ENCODE results near the gene FAM180B. TPM values are rescaled to one million over a fixed set of nuclear protein-coding genes. Genes with fewer than 3 reads are reported as not detected.

Gene FAM180B
- total RNA-seq, 1 experiment from 2014 or later: 0.28 TPM

- TF ChIP-seq ZNF121 (CRISPR knock-in tag; IDR thresholded peaks at IDR 0.05) (no peak), GABPB1 (CRISPR knock-in tag; IDR thresholded peaks at IDR 0.05) (no peak), ZNF416 (CRISPR knock-in tag; IDR thresholded peaks at IDR 0.05) (no peak), GRHL2 (CRISPR knock-in tag; IDR thresholded peaks at IDR 0.05; ENCODE audit: insufficient replicate concordance, severe bottlenecking) (no peak), IRF2 (CRISPR knock-in tag; IDR thresholded peaks at IDR 0.05; ENCODE audit: borderline replicate concordance, low read depth) (no peak), FOXP4 (CRISPR knock-in tag; IDR thresholded peaks at IDR 0.05) (no peak), CBFB (CRISPR knock-in tag; IDR thresholded peaks at IDR 0.05; ENCODE audit: low read depth) (no peak), ZNF671 (CRISPR knock-in tag; IDR thresholded peaks at IDR 0.05) (no peak), USF1 (CRISPR knock-in tag; IDR thresholded peaks at IDR 0.05) (no peak), ZNF425 (CRISPR knock-in tag; conservative IDR thresholded peaks at IDR 0.05) (no peak), HMGA2 (CRISPR knock-in tag; IDR thresholded peaks at IDR 0.05) (no peak; the same call in none of the 2 replicates)
- TF ChIP-seq, protein P1, sequence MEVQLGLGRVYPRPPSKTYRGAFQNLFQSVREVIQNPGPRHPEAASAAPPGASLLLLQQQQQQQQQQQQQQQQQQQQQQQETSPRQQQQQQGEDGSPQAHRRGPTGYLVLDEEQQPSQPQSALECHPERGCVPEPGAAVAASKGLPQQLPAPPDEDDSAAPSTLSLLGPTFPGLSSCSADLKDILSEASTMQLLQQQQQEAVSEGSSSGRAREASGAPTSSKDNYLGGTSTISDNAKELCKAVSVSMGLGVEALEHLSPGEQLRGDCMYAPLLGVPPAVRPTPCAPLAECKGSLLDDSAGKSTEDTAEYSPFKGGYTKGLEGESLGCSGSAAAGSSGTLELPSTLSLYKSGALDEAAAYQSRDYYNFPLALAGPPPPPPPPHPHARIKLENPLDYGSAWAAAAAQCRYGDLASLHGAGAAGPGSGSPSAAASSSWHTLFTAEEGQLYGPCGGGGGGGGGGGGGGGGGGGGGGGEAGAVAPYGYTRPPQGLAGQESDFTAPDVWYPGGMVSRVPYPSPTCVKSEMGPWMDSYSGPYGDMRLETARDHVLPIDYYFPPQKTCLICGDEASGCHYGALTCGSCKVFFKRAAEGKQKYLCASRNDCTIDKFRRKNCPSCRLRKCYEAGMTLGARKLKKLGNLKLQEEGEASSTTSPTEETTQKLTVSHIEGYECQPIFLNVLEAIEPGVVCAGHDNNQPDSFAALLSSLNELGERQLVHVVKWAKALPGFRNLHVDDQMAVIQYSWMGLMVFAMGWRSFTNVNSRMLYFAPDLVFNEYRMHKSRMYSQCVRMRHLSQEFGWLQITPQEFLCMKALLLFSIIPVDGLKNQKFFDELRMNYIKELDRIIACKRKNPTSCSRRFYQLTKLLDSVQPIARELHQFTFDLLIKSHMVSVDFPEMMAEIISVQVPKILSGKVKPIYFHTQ (CRISPR knock-in tag; IDR thresholded peaks at IDR 0.05): no peak
- TF ChIP-seq, protein P2, sequence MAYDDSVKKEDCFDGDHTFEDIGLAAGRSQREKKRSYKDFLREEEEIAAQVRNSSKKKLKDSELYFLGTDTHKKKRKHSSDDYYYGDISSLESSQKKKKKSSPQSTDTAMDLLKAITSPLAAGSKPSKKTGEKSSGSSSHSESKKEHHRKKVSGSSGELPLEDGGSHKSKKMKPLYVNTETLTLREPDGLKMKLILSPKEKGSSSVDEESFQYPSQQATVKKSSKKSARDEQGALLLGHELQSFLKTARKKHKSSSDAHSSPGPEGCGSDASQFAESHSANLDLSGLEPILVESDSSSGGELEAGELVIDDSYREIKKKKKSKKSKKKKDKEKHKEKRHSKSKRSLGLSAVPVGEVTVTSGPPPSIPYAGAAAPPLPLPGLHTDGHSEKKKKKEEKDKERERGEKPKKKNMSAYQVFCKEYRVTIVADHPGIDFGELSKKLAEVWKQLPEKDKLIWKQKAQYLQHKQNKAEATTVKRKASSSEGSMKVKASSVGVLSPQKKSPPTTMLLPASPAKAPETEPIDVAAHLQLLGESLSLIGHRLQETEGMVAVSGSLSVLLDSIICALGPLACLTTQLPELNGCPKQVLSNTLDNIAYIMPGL (CRISPR knock-in tag; IDR thresholded peaks at IDR 0.05): no peak
- TF ChIP-seq, protein P3, sequence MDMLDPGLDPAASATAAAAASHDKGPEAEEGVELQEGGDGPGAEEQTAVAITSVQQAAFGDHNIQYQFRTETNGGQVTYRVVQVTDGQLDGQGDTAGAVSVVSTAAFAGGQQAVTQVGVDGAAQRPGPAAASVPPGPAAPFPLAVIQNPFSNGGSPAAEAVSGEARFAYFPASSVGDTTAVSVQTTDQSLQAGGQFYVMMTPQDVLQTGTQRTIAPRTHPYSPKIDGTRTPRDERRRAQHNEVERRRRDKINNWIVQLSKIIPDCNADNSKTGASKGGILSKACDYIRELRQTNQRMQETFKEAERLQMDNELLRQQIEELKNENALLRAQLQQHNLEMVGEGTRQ (CRISPR knock-in tag; IDR thresholded peaks at IDR 0.05): no peak
- TF ChIP-seq, protein P4, sequence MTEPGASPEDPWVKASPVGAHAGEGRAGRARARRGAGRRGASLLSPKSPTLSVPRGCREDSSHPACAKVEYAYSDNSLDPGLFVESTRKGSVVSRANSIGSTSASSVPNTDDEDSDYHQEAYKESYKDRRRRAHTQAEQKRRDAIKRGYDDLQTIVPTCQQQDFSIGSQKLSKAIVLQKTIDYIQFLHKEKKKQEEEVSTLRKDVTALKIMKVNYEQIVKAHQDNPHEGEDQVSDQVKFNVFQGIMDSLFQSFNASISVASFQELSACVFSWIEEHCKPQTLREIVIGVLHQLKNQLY (CRISPR knock-in tag; IDR thresholded peaks at IDR 0.05): no peak
These were observed 27.8 kb upstream of the FAM180B start (continued) for GRCh38 chr11:47558695-47559094.

GRCh38 chr11:47560426-47560825, 26.1 kb upstream of the FAM180B start:
- no peak for DNase-seq (ENCODE audit: low spot score)
- no peaks in the 10 kb centered on the region for H3K9me3 Mint-ChIP-seq
- ChIA-PET POLR2A (no interaction called here), CTCF (no interaction called here)
- no peaks in the 10 kb centered on the region for H3K36me3 Mint-ChIP-seq
- no peak overlapping the region for H3K27ac Mint-ChIP-seq
- H3K27me3 Mint-ChIP-seq (ENCODE audit: low read depth): no peaks in the 10 kb centered on the region
- H3K4me3 Mint-ChIP-seq: no peak overlapping the region
- ATAC-seq: no peak
- H3K4me1 Mint-ChIP-seq: peaks cover 4% of the 10 kb centered on the region
- TF ChIP-seq GABPB1 (CRISPR knock-in tag; IDR thresholded peaks at IDR 0.05) (no peak), IRF2 (CRISPR knock-in tag; IDR thresholded peaks at IDR 0.05; ENCODE audit: borderline replicate concordance, low read depth) (no peak), ATF1 (CRISPR knock-in tag; IDR thresholded peaks at IDR 0.05) (no peak), ZNF138 (CRISPR knock-in tag; conservative IDR thresholded peaks at IDR 0.05) (no peak), NR1H2 (CRISPR knock-in tag; IDR thresholded peaks at IDR 0.05) (no peak), NFATC4 (CRISPR knock-in tag; IDR thresholded peaks at IDR 0.05) (no peak), ZNF671 (CRISPR knock-in tag; IDR thresholded peaks at IDR 0.05) (no peak), MXD4 (CRISPR knock-in tag; IDR thresholded peaks at IDR 0.05; ENCODE audit: borderline replicate concordance) (no peak)
- TF ChIP-seq, protein P5, sequence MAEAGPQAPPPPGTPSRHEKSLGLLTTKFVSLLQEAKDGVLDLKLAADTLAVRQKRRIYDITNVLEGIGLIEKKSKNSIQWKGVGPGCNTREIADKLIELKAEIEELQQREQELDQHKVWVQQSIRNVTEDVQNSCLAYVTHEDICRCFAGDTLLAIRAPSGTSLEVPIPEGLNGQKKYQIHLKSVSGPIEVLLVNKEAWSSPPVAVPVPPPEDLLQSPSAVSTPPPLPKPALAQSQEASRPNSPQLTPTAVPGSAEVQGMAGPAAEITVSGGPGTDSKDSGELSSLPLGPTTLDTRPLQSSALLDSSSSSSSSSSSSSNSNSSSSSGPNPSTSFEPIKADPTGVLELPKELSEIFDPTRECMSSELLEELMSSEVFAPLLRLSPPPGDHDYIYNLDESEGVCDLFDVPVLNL (CRISPR knock-in tag; IDR thresholded peaks at IDR 0.05; ENCODE audit: borderline replicate concordance, low read depth): no peak
- TF ChIP-seq, protein P6, sequence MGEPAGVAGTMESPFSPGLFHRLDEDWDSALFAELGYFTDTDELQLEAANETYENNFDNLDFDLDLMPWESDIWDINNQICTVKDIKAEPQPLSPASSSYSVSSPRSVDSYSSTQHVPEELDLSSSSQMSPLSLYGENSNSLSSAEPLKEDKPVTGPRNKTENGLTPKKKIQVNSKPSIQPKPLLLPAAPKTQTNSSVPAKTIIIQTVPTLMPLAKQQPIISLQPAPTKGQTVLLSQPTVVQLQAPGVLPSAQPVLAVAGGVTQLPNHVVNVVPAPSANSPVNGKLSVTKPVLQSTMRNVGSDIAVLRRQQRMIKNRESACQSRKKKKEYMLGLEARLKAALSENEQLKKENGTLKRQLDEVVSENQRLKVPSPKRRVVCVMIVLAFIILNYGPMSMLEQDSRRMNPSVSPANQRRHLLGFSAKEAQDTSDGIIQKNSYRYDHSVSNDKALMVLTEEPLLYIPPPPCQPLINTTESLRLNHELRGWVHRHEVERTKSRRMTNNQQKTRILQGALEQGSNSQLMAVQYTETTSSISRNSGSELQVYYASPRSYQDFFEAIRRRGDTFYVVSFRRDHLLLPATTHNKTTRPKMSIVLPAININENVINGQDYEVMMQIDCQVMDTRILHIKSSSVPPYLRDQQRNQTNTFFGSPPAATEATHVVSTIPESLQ (CRISPR knock-in tag; IDR thresholded peaks at IDR 0.05): no peak

Data from WTC11 (cell line).